ENCODE results near the gene MEP1B.

Gene MEP1B

DNA sequence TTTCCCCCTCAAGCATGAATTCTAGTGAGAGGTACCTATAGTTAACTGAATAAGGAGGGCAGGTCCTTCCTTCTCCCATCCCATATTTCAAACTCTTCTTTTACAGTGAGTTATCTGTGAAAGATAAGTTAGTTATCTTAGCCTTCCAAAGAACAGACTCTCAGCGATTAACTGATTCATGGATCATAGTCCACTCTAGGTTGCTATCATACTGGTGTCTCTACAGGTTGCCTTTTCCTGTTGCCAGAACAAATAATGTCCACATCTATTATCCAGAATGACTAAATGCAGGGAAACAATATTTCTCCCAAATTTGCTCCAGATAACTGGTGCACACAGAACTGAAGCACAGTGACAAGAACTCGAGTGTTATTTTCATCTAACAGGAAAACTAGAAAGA, 68.3 kb downstream of the MEP1B start:
- H3K27ac ChIP-seq (ENCODE audit: low read depth, low read length): no peak overlapping the region
- no peak overlapping the region for H3K9ac ChIP-seq (ENCODE audit: low read length)
- no peak overlapping the region for H3K4me3 ChIP-seq (ENCODE audit: low read length)
- no peaks in the 10 kb centered on the region for H3K36me3 ChIP-seq (ENCODE audit: control insufficient read depth, insufficient read depth, low read length)
- H3K4me1 ChIP-seq (ENCODE audit: control insufficient read depth, insufficient read depth, low read length): no peaks in the 10 kb centered on the region
- H3K27me3 ChIP-seq (ENCODE audit: control insufficient read depth, insufficient read depth, low read length): no peaks in the 10 kb centered on the region

GRCh38 chr18:32258558-32259204, 68.8 kb downstream of the MEP1B start:
- Histone ChIP-seq H3K4me3 (ENCODE audit: low read length) (no peak overlapping the region), H3K4me1 (ENCODE audit: control insufficient read depth, insufficient read depth, low read length) (no peaks in the 10 kb centered on the region), H3K9ac (ENCODE audit: low read length) (no peak overlapping the region), H3K36me3 (ENCODE audit: control insufficient read depth, insufficient read depth, low read length) (no peaks in the 10 kb centered on the region), H3K27me3 (ENCODE audit: control insufficient read depth, insufficient read depth, low read length) (no peaks in the 10 kb centered on the region), H3K27ac (ENCODE audit: low read depth, low read length) (no peak overlapping the region)

- no peak overlapping the region for H3K9ac ChIP-seq (ENCODE audit: low read length)
- H3K4me1 ChIP-seq (ENCODE audit: control insufficient read depth, insufficient read depth, low read length): no peaks in the 10 kb centered on the region
- H3K36me3 ChIP-seq (ENCODE audit: control insufficient read depth, insufficient read depth, low read length): no peaks in the 10 kb centered on the region
- no peak overlapping the region for H3K4me3 ChIP-seq (ENCODE audit: low read length)
- H3K27me3 ChIP-seq (ENCODE audit: control insufficient read depth, insufficient read depth, low read length): no peaks in the 10 kb centered on the region
- no peak overlapping the region for H3K27ac ChIP-seq (ENCODE audit: low read depth, low read length)
These were observed 69.7 kb downstream of the MEP1B start for GRCh38 chr18:32259553-32259952.

DNA sequence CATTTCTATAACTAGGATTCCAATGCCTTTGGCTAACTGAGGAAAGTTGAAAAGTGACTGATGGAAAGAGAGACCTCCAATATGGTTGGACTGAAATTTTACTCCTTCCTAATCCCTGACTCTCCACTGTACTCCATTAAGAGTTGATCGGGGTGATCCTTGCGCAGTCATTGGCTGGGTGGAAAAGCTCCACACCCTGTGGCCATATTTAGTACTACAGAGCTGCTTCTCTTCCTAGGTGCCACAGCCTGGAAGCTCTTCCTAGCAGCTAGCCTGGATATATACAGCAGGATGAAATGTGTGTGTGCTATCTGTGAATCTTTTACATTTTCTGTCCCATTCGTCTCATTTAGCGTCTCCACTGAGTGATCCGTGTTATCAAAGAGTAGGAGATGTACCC, 71.2 kb downstream of the MEP1B start:
- Histone ChIP-seq H3K27ac (ENCODE audit: low read depth, low read length) (no peak overlapping the region), H3K36me3 (ENCODE audit: control insufficient read depth, insufficient read depth, low read length) (no peaks in the 10 kb centered on the region)

DNA sequence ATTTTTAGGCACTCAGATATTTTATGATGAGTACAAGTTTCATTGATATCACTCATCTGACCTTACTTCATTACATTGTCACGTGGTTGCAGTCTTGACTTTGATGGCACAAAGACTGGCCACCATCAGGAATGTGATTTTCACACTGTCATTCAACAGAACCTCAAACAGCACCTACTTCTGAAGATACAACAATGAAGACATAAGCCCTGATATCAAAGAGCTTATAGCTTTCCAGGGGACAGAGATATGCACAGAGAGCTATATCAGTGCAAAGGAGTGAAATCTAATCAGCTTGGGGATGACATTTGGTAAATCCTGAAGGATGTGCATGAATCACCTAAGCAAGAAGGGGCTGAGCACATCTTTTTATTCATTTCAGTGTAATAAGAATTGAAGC, 72.3 kb downstream of the MEP1B start:
- no peak overlapping the region for H3K4me3 ChIP-seq (ENCODE audit: low read length)
- H3K4me1 ChIP-seq (ENCODE audit: control insufficient read depth, insufficient read depth, low read length): no peaks in the 10 kb centered on the region
- H3K27ac ChIP-seq (ENCODE audit: low read depth, low read length): no peak overlapping the region
- H3K27me3 ChIP-seq (ENCODE audit: control insufficient read depth, insufficient read depth, low read length): no peaks in the 10 kb centered on the region
- no peaks in the 10 kb centered on the region for H3K36me3 ChIP-seq (ENCODE audit: control insufficient read depth, insufficient read depth, low read length)
- H3K9ac ChIP-seq (ENCODE audit: low read length): no peak overlapping the region

More for the DNA sequence above, 71.2 kb downstream of the MEP1B start:
- Histone ChIP-seq H3K4me1 (ENCODE audit: control insufficient read depth, insufficient read depth, low read length) (no peaks in the 10 kb centered on the region), H3K4me3 (ENCODE audit: low read length) (no peak overlapping the region), H3K27me3 (ENCODE audit: control insufficient read depth, insufficient read depth, low read length) (no peaks in the 10 kb centered on the region), H3K9ac (ENCODE audit: low read length) (no peak overlapping the region)

GRCh38 chr18:32264401-32264800, 74.6 kb downstream of the MEP1B start:
- Histone ChIP-seq H3K4me3 (ENCODE audit: low read length) (no peak overlapping the region), H3K36me3 (ENCODE audit: control insufficient read depth, insufficient read depth, low read length) (peaks cover 5% of the 10 kb centered on the region), H3K4me1 (ENCODE audit: control insufficient read depth, insufficient read depth, low read length) (no peaks in the 10 kb centered on the region), H3K27ac (ENCODE audit: low read depth, low read length) (no peak overlapping the region), H3K9ac (ENCODE audit: low read length) (no peak overlapping the region), H3K27me3 (ENCODE audit: control insufficient read depth, insufficient read depth, low read length) (no peaks in the 10 kb centered on the region)

- Histone ChIP-seq H3K4me1 (ENCODE audit: control insufficient read depth, insufficient read depth, low read length) (no peaks in the 10 kb centered on the region), H3K4me3 (ENCODE audit: low read length) (no peak overlapping the region), H3K27ac (ENCODE audit: low read depth, low read length) (no peak overlapping the region), H3K9ac (ENCODE audit: low read length) (no peak overlapping the region), H3K27me3 (ENCODE audit: control insufficient read depth, insufficient read depth, low read length) (no peaks in the 10 kb centered on the region), H3K36me3 (ENCODE audit: control insufficient read depth, insufficient read depth, low read length) (peaks cover 7% of the 10 kb centered on the region)
These were observed 77.6 kb downstream of the MEP1B start for GRCh38 chr18:32267463-32267862.
